Naive thymus-derived CD8-positive, alpha-beta T cell (primary cell): ENCODE measurements around the gene ST8SIA6. TPM values are rescaled to one million over a fixed set of nuclear protein-coding genes. Genes with fewer than 3 reads are reported as not detected.
"Not testable (repeated sequence)": the region's sequence is repeated elsewhere in the genome, so short reads cannot be mapped to it uniquely, and the experiment has no call there.

ENCODE experiments used
- ATAC-seq, 2 donors: fragments of 150-1000 bp; cut with Tn5 transposase in 1 of 2; sonication (Bioruptor Pico), chemical (Tn5 transposase) in 1 of 2; 1 replicate in 1 of 2; 2 replicates in 1 of 2; pipeline ENCODE4 v1.10.0; 2021; ENCODE audit warnings: mild to moderate bottlenecking in 2 of 2, moderate library complexity in 2 of 2
- POLR2A ChIA-PET: fragments of 350-600 bp; sonication (Branson Sonifier 250); formaldehyde crosslinking; loops from one replicate; lab custom pipeline; 2021; ENCODE audit warnings: antibody characterized with exemption; lab: Charles Lee
- DNase-seq, 10 donors: peaks; one replicate each; pipeline versions ENCODE4 v3.0.0 to v3.0.0-alpha.2; 2020 to 2022
- H3K27ac Mint-ChIP-seq, 10 donors: one replicate each; pipeline ENCODE4 v1.8.0; 2020 to 2022; ENCODE audit warnings: mild to moderate bottlenecking in 10 of 10, mixed read lengths in 10 of 10, moderate library complexity in 4 of 10, inconsistent platforms in 1 of 10
- H3K27me3 Mint-ChIP-seq, 5 donors: one replicate each; pipeline ENCODE4 v1.8.0; 2021 to 2022; ENCODE audit warnings: mixed read lengths in 5 of 5
- H3K36me3 Mint-ChIP-seq, 3 donors: one replicate each; pipeline ENCODE4 v1.8.0; 2020 to 2022; ENCODE audit warnings: mixed read lengths in 3 of 3, mild to moderate bottlenecking in 2 of 3, inconsistent platforms in 1 of 3
- H3K4me1 Mint-ChIP-seq, 4 donors: one replicate each; pipeline ENCODE4 v1.8.0; 2021 to 2022; ENCODE audit warnings: mixed read lengths in 4 of 4
- H3K4me3 Mint-ChIP-seq, 10 donors: one replicate each; pipeline ENCODE4 v1.8.0; 2020 to 2022; ENCODE audit warnings: mild to moderate bottlenecking in 10 of 10, mixed read lengths in 10 of 10, moderate library complexity in 6 of 10, inconsistent platforms in 1 of 10
- H3K9me3 Mint-ChIP-seq, 9 donors: one replicate each; pipeline ENCODE4 v1.8.0; 2020 to 2022; ENCODE audit warnings: mixed read lengths in 9 of 9, mild to moderate bottlenecking in 3 of 9, inconsistent platforms in 1 of 9, moderate library complexity in 1 of 9
- polyA plus RNA-seq, 3 donors: library from polyadenylated mRNA; unstranded; fragments of 300-500 nt; fragmentation: Illumina TruSeq; gene quantifications; one replicate each; pipeline ENCODE4 v1.2.3, GENCODE V29; 2021
- total RNA-seq, 8 experiments: library from RNA in 2 of 8; stranded (reverse) in 2 of 8; gene quantifications; one replicate each; pipeline ENCODE4 v1.2.3 and lab custom pipeline; 2021 to 2026

Gene ST8SIA6, protein sequence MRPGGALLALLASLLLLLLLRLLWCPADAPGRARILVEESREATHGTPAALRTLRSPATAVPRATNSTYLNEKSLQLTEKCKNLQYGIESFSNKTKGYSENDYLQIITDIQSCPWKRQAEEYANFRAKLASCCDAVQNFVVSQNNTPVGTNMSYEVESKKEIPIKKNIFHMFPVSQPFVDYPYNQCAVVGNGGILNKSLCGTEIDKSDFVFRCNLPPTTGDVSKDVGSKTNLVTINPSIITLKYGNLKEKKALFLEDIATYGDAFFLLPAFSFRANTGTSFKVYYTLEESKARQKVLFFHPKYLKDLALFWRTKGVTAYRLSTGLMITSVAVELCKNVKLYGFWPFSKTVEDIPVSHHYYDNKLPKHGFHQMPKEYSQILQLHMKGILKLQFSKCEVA
- total RNA-seq = under 1 TPM in 1 of 2 experiments, not detected in 1; 0.33 TPM
- 1 to 10 TPM in 1 of 3 donors, not detected in 2; 2.4 TPM for polyA plus RNA-seq
- 0 to 0.67 (median 0.29) reads per million in 6 experiments for total RNA-seq (lab: John Stamatoyannopoulos, UW)

DNA sequence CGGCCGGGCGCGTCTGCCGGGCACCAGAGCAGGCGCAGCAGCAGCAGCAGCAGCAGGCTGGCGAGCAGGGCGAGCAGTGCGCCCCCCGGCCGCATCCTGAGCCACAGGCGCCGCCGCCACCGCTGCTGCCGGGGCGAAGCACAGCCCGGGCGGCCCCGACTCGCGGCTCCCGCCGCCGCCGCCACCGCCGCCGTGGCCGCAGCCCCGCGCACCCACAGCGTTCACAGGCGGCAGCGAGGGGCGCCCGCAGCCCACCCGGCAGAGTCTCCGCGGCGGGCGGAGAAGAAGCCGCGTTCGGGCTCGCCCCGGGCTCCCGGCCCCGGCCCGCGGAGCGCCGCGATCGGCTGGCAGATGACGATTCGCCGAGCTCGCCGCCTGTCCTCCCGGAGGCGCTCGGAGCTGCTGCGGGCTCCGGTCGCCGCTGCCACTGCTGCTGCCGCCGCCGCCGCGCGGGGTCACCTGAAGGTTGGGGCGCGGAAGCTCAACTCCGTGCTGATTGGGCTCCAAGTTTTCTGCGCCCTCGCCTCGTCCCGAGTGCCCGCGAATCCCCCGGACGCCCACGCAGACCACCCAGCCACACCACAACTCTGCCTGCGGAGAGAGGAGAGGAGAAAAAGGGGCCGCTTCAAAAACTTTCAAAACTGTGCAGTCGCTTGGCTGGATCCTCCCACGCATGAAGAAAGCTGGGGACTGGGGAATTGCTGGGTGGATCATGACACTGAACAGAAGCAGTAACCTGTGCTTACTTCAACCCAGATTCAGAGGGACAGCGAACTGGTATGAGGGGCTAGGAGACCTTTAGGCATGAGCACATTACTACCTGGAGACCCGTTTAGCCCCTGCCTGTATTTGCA, at the start of gene ST8SIA6:
Gene ST8SIA6 (minus strand): TSS at position 435 of the 854 bp plus-strand sequence. CDS start 340 bp downstream, at position 95.
- H3K4me3 Mint-ChIP-seq = peak within 1 kb of the TSS; percentile 81 to 91 (median 85)
- ATAC-seq (peak; percentile 73 to 75), DNase-seq (peak in 9 of 10 donors; percentile 15 to 54 (median 40))
- peaks cover 8 to 33% (median 22%) of the 10 kb centered on the region in 5 donors for H3K27me3 Mint-ChIP-seq
- peak within 1 kb of the TSS in 5 of 10 donors; percentile 31 to 91 (median 73) for H3K27ac Mint-ChIP-seq
- POLR2A ChIA-PET = no interaction called here
- H3K4me1 Mint-ChIP-seq = peaks cover 5 to 24% (median 19%) of the 10 kb centered on the region in 4 donors
- peaks cover 0 to 8% (median 8%) of the 10 kb centered on the region in 3 donors for H3K36me3 Mint-ChIP-seq
- H3K9me3 Mint-ChIP-seq = peaks cover 0 to 6% (median 3%) of the 10 kb centered on the region in 9 donors

DNA sequence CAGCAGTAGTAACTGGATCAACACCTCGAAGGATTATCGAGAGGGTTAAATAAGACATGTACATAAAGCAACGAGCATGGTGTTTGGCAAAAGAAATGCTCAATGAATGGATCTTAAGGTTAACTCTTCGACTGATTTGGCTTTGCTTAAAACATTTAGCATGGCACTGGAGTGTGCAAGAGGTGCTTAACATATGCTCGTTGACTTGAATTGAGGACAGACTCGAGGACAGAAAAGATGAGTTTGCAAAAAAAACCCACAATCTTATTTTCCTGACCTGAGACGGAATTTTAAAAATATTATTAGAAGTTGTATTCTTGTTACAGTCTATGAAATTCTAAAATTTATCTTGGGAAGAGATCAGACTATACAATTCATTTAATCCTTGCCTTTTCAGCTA, 49.4 kb upstream of the ST8SIA6 start:
- ATAC-seq (no peak), DNase-seq (no peak)
- Mint-ChIP-seq H3K36me3 (peaks cover 0 to 12% (median 8%) of the 10 kb centered on the region in 3 donors), H3K27me3 (peaks cover 1 to 11% (median 9%) of the 10 kb centered on the region in 5 donors), H3K4me1 (peaks cover 3 to 39% (median 13%) of the 10 kb centered on the region in 4 donors), H3K4me3 (no peak overlapping the region), H3K27ac (no peak overlapping the region), H3K9me3 (peaks cover 0 to 11% (median 7%) of the 10 kb centered on the region in 9 donors)
- POLR2A ChIA-PET = no interaction called here

DNA sequence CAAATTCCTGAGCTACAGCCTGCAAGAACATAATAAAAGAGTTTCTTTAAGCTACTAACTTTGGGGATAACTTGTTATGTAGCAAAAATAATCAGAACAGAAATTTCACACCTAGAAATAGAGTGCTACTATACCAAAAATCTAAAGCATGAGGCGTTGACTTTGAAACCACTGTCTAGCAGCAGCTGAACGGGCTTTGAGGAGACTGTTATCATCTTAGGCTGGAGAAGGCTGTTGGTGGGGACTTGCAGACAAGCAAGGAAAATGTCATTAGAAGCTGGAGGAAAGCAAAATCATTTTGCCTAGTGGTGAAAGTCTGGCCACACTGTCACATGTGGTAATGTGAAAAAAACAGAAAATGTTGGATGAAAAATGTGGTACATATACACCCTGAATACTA, 48.4 kb upstream of the ST8SIA6 start:
- ATAC-seq = no peak
- H3K4me3 Mint-ChIP-seq = no peak overlapping the region
- peaks cover 3 to 32% (median 13%) of the 10 kb centered on the region in 4 donors for H3K4me1 Mint-ChIP-seq
- H3K9me3 Mint-ChIP-seq = peaks cover 0 to 8% (median 5%) of the 10 kb centered on the region in 9 donors
- POLR2A ChIA-PET = no interaction called here
- H3K36me3 Mint-ChIP-seq = peaks cover 0 to 3% (median 1%) of the 10 kb centered on the region in 3 donors
- no peak overlapping the region for H3K27ac Mint-ChIP-seq
- peaks cover 0 to 6% (median 5%) of the 10 kb centered on the region in 5 donors for H3K27me3 Mint-ChIP-seq
- DNase-seq = no peak

DNA sequence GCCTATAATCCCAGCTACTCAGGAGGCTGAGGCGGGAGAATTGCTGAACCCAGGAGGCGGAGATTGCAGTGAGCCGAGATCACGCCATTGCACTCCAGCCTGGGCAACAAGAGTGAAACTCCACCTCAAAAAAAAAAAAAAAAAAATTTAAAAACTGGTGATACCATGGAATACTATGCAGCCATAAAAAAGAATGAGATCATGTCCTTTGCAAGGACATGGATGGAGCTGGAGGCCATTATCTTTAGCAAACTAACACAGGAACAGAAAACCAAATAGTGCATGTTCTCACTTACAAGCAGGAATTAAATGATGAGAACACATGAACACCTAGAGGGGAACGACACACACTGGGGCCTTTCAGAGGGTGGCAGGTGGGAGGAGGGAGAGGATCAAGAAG, 44.6 kb upstream of the ST8SIA6 start:
- ATAC-seq, H3K4me1 Mint-ChIP-seq, POLR2A ChIA-PET: not testable (repeated sequence)

DNA sequence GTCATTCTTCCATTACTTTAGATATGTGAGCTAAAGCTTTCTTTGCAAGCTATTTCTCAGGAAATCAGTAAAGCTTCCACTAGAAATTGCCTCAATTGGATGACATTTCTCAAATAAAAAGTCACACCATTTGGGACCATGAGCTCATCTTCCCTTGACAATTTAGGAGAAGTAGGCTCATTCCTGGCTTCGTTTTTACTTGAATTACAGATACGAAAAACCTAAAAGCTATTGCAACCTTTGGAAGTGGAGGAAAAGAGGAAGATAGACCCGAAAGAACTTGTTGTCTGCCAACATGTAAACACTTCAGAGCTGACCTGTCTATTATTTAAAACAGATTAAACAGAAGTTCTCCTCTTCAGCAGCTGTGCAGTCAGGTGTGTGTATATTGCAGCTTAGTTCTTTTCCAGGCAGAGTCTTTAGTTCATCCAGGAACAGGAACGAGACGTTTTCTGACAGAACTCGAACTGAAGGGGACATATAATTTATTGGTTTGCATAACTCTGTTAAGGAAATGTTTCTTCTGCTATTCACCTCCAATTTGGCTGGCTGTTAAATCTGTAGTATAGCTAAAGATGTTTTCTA, 43.1 kb upstream of the ST8SIA6 start:
- POLR2A ChIA-PET = no interaction called here
- peaks cover 0 to 4% (median under 1%) of the 10 kb centered on the region in 4 donors for H3K4me1 Mint-ChIP-seq
- no peaks in the 10 kb centered on the region for H3K36me3 Mint-ChIP-seq
- peaks cover 0 to 8% (median 0%) of the 10 kb centered on the region in 9 donors for H3K9me3 Mint-ChIP-seq
- peaks cover 0 to 11% (median 9%) of the 10 kb centered on the region in 5 donors for H3K27me3 Mint-ChIP-seq
- no peak for ATAC-seq
- no peak for DNase-seq
- H3K27ac Mint-ChIP-seq = no peak overlapping the region
- no peak overlapping the region for H3K4me3 Mint-ChIP-seq

More for the DNA sequence above, 44.6 kb upstream of the ST8SIA6 start:
- H3K4me3 Mint-ChIP-seq, H3K9me3 Mint-ChIP-seq, DNase-seq, H3K36me3 Mint-ChIP-seq, H3K27ac Mint-ChIP-seq: not testable (repeated sequence)
- H3K27me3 Mint-ChIP-seq = peaks cover 0 to 11% (median 9%) of the 10 kb centered on the region in 5 donors

DNA sequence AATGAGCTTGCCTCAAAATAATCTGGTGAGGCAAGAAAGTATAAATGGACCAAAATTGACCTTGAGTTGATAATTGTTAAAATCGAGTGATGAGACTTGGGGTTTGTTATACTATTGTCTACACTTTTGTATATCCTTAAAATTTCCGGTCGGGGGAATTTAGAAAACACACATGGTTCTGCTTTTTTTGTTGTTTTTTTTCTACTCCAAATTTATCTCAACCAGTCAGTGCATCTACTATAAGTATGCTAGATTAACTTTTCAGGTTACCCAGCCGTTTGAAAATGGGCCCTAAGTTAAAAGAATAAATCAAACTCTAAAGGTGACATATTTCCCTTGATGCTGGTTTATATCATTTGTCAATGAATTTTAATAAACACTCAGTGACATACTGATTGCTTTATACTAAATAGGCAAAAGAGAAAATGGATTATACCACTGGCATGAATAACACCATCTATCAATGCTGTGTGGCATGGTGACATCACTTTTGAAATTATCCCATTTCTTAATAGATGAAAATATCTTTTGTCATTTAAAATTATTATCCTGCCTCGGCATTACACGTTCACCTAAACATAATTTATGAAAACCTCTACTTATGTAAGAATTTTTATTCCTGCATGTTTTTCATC, 40.3 kb upstream of the ST8SIA6 start:
- Mint-ChIP-seq H3K9me3 (peaks cover 0 to 8% (median 0%) of the 10 kb centered on the region in 9 donors), H3K4me1 (peaks cover 0 to 4% (median 0%) of the 10 kb centered on the region in 4 donors), H3K4me3 (no peak overlapping the region), H3K36me3 (peaks cover 0 to 2% (median 0%) of the 10 kb centered on the region in 3 donors), H3K27ac (no peak overlapping the region), H3K27me3 (peaks cover 0 to 10% (median 5%) of the 10 kb centered on the region in 5 donors)
- POLR2A ChIA-PET = no interaction called here
- DNase-seq (no peak), ATAC-seq (no peak)

DNA sequence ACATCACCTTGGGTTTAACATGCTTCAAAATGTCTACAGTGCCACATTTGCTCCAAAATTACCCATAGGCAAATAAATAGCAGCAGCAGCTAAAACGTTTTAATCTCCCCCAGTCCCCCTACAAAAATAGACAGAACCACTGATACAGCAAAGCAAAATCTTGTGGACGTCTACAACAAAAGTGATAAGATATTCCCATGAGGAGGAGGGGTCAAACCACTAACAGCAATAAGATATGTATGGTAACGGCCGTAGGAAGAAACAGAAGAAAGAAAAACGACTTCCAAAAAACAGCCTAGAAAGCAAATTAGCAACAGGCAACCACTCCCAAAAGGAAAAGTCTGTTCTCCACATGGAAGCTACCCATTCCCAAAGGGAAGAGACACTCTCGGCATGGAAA, 34.5 kb upstream of the ST8SIA6 start:
- Mint-ChIP-seq H3K36me3 (peaks cover 0 to 3% (median 0%) of the 10 kb centered on the region in 3 donors), H3K4me3 (no peak overlapping the region), H3K4me1 (no peaks in the 10 kb centered on the region), H3K9me3 (peaks cover 0 to 4% (median 0%) of the 10 kb centered on the region in 9 donors), H3K27me3 (peaks cover 0 to 8% (median 3%) of the 10 kb centered on the region in 5 donors), H3K27ac (no peak overlapping the region)
- ATAC-seq = no peak
- no peak for DNase-seq
- POLR2A ChIA-PET = no interaction called here

DNA sequence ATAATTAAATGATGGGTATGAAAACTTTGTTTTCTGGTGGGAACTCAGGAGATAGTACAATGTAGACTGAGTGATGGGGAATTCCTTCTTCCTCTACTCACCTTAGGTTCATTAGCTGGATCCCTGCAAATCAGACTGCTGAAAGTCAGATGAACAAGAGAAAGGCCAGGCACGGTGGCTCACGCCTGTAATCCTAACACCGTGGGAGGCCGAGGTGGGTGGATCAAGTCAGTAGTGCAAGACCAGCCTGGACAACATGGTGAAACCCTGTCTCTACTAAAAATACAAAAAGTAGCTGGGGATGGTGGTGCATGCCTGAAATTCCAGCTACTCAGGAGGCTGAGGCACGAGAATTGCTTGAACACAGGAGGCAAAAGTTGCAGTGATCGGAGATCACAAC, 28.7 kb upstream of the ST8SIA6 start:
- POLR2A ChIA-PET = no interaction called here
- H3K27ac Mint-ChIP-seq = no peak overlapping the region
- H3K36me3 Mint-ChIP-seq = peaks cover 0 to 9% (median 7%) of the 10 kb centered on the region in 3 donors
- no peak overlapping the region for H3K4me3 Mint-ChIP-seq
- H3K27me3 Mint-ChIP-seq = peaks cover 7 to 31% (median 15%) of the 10 kb centered on the region in 5 donors
- peaks cover 0 to 13% (median 3%) of the 10 kb centered on the region in 9 donors for H3K9me3 Mint-ChIP-seq
- no peak for DNase-seq
- ATAC-seq = no peak
- H3K4me1 Mint-ChIP-seq = no peaks in the 10 kb centered on the region

DNA sequence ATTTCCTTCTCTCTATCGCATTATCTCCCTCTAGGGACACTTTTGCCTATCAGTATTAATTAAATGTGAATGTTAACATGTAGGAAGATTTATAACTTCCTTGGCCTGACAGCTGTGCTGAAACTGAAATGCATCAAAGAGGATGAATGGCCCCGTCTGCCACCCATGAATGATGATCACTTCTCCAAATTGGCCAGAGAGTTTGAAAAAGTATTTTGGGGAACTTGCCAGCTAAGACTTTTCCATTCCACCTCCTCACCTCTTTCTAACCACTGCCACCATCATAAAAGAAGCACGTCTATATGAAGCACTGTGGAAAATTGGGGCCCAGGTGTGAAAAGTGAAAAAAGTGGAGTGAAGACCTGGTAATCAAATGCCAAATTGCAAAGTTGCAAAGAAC, 25.4 kb upstream of the ST8SIA6 start:
- DNase-seq (no peak), ATAC-seq (no peak)
- Mint-ChIP-seq H3K36me3 (peaks cover 0 to 8% (median 7%) of the 10 kb centered on the region in 3 donors), H3K4me1 (no peaks in the 10 kb centered on the region), H3K4me3 (no peak overlapping the region), H3K27ac (no peak overlapping the region), H3K9me3 (peaks cover 0 to 9% (median 0%) of the 10 kb centered on the region in 9 donors), H3K27me3 (peaks cover 16 to 51% (median 20%) of the 10 kb centered on the region in 5 donors)
- POLR2A ChIA-PET = no interaction called here

DNA sequence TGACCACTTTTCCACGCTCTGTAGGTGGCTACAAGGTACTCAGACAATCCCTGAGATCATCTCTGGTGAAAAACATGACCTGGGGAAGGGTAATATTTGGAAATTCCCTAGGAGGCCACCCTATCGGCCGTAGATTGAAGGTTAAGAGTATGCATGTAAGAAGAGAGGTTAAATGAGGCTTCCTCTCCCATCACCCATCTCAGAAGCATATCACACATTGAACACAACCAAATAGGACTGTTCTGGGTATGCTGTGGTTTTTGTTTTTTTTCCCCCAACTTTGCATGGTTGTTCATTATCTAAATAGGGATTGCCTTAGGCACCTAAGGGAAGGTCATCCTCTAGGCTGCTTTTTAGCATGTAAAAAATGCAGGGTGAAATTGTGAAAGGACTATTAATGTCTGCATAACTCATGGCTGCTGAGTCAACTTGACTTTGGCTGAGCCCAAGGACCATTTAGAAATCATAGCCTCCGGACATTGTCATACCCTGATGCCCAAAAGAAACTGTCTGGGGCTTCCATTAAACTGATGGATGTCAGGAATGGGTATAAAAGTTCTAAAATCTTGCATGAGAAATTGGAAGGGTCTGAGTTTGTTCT, 24.7 kb upstream of the ST8SIA6 start:
- H3K4me3 Mint-ChIP-seq = no peak overlapping the region
- ATAC-seq (no peak), DNase-seq (no peak)
- H3K27me3 Mint-ChIP-seq = peaks cover 16 to 57% (median 22%) of the 10 kb centered on the region in 5 donors
- H3K36me3 Mint-ChIP-seq = peaks cover 0 to 8% (median 7%) of the 10 kb centered on the region in 3 donors
- POLR2A ChIA-PET = no interaction called here
- no peak overlapping the region for H3K27ac Mint-ChIP-seq
- peaks cover 0 to 9% (median 0%) of the 10 kb centered on the region in 9 donors for H3K9me3 Mint-ChIP-seq
- no peaks in the 10 kb centered on the region for H3K4me1 Mint-ChIP-seq

DNA sequence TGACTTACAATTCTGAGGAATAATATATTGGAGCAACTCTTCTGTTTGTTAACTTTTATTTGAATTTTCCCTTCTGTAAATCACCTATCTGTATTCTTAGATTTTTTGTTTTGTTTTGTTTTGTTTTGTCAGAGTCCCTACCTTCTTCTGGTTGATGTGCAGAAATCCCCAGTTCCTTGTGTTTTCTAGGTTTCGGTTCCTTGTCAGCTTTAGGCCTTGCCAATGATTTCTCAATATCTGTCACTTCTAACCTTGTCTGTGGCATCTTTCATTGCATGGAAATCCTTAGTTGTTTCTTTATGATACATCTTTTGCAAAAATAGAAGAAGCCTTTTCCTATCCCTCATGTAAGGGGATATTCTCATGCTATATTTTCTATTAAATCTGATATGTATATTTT, 21.7 kb upstream of the ST8SIA6 start:
- Mint-ChIP-seq H3K27ac (no peak overlapping the region), H3K4me3 (no peak overlapping the region), H3K36me3 (peaks cover 0 to 5% (median 2%) of the 10 kb centered on the region in 3 donors), H3K9me3 (peaks cover 0 to 4% (median 0%) of the 10 kb centered on the region in 9 donors), H3K27me3 (peaks cover 13 to 49% (median 25%) of the 10 kb centered on the region in 5 donors), H3K4me1 (peaks cover 0 to 4% (median 2%) of the 10 kb centered on the region in 4 donors)
- DNase-seq (no peak), ATAC-seq (no peak)
- POLR2A ChIA-PET = no interaction called here
